Kidney (tissue), 14 donors: ENCODE data around the gene EMSY. TPM values are rescaled to one million over a fixed set of nuclear protein-coding genes. Genes with fewer than 3 reads are reported as not detected.

Experiments used
- DNase-seq, 5 donors: peaks; one replicate each; pipeline ENCODE4 v3.0.0-alpha.2; 2013 to 2020
- FAIRE-seq: peaks from 2 replicates; lab custom pipeline; 2012; peaks lifted over from hg19 to GRCh38; lab: Jason Lieb, UNC
- H3K27ac ChIP-seq, 2 donors: one replicate each; pipeline ENCODE4 v1.7.0; 2013; ENCODE audit warnings: low read depth in 2 of 2, low read length in 2 of 2, inconsistent platforms in 1 of 2
- H3K27me3 ChIP-seq: one replicate; pipeline ENCODE4 v1.7.1; 2013; ENCODE audit warnings: low read length, inconsistent platforms; ENCODE audit not compliant: control insufficient read depth, insufficient read depth
- H3K36me3 ChIP-seq, 3 donors: one replicate each; pipeline versions ENCODE4 v1.7.0 to v1.7.1; 2013; ENCODE audit warnings: low read length in 3 of 3, control low read depth in 1 of 3, inconsistent platforms in 1 of 3; ENCODE audit not compliant: insufficient read depth in 3 of 3, control insufficient read depth in 2 of 3
- H3K4me1 ChIP-seq, 3 donors: one replicate each; pipeline versions ENCODE4 v1.7.0 to v1.7.1; 2013; ENCODE audit warnings: low read length in 3 of 3, inconsistent platforms in 1 of 3, low read depth in 1 of 3; ENCODE audit not compliant: control insufficient read depth in 2 of 3, insufficient read depth in 2 of 3
- H3K4me3 ChIP-seq, 3 donors: one replicate each; pipeline versions ENCODE4 v1.7.0 to v1.8.1; 2013; ENCODE audit warnings: low read length in 3 of 3, control low read depth in 1 of 3, inconsistent platforms in 1 of 3
- H3K9ac ChIP-seq, 3 donors: one replicate each; pipeline versions ENCODE4 v1.7.0 to v1.7.1; 2013; ENCODE audit warnings: low read length in 3 of 3, control low read depth in 1 of 3, inconsistent platforms in 1 of 3
- H3K9me3 ChIP-seq, 3 donors: one replicate each; pipeline versions ENCODE4 v1.7.0 to v1.7.1; 2013; ENCODE audit warnings: low read length in 3 of 3, control low read depth in 1 of 3, inconsistent platforms in 1 of 3; ENCODE audit not compliant: control insufficient read depth in 2 of 3, insufficient read depth in 1 of 3
- CTCF ChIP-seq: IDR thresholded peaks from 3 replicates; pipeline ENCODE4 v1.5.1; 2012; ENCODE audit warnings: mild to moderate bottlenecking, moderate library complexity, borderline replicate concordance; ENCODE audit not compliant: insufficient read depth; ENCODE audit errors: extremely low read depth
- intact Hi-C: fragments of 100-400 bp; cut with DNase I; formaldehyde crosslinking; loops from one replicate; pipeline ENCODE4 v1.11.1; 2022
- polyA plus RNA-seq: library from polyadenylated mRNA; stranded (reverse); fragments of 350-450 nt; fragmentation: Illumina TruSeq; extraction: RNeasy Lipid Tissue Mini Kit (QIAGEN cat#74804); gene quantifications from one replicate; pipeline ENCODE4 v1.2.3, GENCODE V29; 2014; ENCODE audit warnings: low read depth, low replicate concordance; ENCODE audit not compliant: insufficient read depth
- total RNA-seq: library from RNA; stranded (reverse); fragmentation: NEBNext Ultra II Directional; extraction: Animal tissue kit (Norgen Biotek cat#: 25700); gene quantifications from one replicate; pipeline ENCODE4 v1.2.1, GENCODE V29; 2021
- donor health status: control.
- donor health status: control.
- donor health status: control.
- donor health status: control.
- donor health status: control.
- donor health status: DM: yes; HTN: yes; CAD: no.
- donor health status: Normal renal cell carcinoma (clear cell type).

Gene EMSY
- total and polyA plus RNA-seq, 2 donors from 2014 or later: 7.5 to 22.2 TPM

DNA sequence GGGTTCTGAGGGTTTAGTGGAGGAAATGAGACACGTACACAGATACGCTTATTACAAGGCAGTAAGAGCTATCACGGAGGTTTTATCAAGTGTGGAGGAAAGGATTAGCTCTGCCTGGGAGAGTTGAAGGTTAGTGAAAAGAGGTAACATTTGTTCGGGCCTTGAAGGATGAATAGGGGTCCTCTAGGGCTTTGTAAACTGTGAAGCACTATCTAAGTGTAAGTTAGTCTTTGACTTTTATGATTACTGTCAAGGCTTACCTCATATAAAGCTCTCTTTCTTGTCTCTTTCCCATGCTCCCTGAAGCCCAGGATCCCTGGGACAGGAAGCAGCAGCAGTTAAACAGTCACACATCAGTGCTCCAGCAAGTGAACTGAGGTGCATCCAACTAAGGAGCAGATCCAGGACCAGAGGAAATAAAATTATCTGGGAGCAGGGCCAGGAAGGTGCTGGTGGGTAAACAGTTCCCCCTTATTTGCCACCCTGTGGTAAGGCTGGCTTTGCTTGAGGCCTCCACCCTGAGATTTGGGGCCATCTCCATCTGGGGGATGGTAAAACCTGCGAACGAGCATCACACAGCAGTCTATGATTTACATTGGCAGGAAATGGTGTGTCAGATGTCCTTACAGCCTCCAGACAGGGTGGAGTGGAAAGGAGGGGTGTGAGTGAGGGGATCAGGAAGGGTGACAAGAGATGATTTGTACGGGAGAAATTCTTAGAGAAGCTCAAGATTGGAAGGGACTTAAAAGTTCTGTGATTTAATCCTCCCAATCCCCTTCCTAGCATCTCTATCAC lies 36.5 kb upstream of the EMSY start:
- Histone ChIP-seq H3K4me1 (peaks cover 2 to 4% (median 2%) of the 10 kb centered on the region in 3 donors), H3K27me3 (no peaks in the 10 kb centered on the region), H3K9ac (no peak overlapping the region), H3K27ac (no peak overlapping the region), H3K36me3 (no peaks in the 10 kb centered on the region), H3K9me3 (no peaks in the 10 kb centered on the region), H3K4me3 (no peak overlapping the region)
- intact Hi-C loops: no loop called here
- FAIRE-seq (no peak), DNase-seq (peak in 4 of 5 donors; percentile 57 to 85 (median 72))
- no peak for TF ChIP-seq CTCF

- DNase-seq (peak; percentile 69 to 93 (median 86)), FAIRE-seq (no peak)
- intact Hi-C loops: no loop called here
Observed at GRCh38 chr11:76410851-76411357, 33.9 kb upstream of the EMSY start.

DNA sequence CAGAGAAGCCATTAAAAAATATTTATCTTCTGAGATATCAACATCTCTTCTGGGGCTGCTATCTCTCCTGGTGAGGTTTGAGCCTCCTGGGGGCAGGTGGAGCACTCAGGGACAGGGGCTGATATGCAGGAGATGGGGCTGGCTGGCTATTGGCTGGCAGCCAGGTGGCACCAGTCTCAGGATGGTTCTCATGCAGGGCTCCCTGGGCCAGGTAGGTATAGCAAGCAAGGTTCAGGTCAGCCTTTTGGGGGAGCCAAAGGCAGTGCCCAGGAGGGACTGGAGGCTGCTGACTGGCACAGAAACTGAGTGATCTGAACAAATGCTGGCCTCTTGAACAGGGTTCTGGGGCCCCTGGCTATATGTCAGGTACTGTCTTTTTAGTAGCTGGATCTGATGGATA lies 29.7 kb upstream of the EMSY start:
- Histone ChIP-seq H3K9ac (no peak overlapping the region), H3K9me3 (no peaks in the 10 kb centered on the region), H3K36me3 (no peaks in the 10 kb centered on the region), H3K27me3 (no peaks in the 10 kb centered on the region), H3K27ac (no peak overlapping the region), H3K4me1 (no peaks in the 10 kb centered on the region), H3K4me3 (no peak overlapping the region)
- intact Hi-C loops: no loop called here
- TF ChIP-seq CTCF: no peak
- DNase-seq (no peak), FAIRE-seq (no peak)

More at GRCh38 chr11:76410851-76411357, 33.9 kb upstream of the EMSY start:
- H3K9ac ChIP-seq: no peak overlapping the region
- no peaks in the 10 kb centered on the region for H3K9me3 ChIP-seq
- H3K4me3 ChIP-seq: no peak overlapping the region
- H3K36me3 ChIP-seq: no peaks in the 10 kb centered on the region
- no peaks in the 10 kb centered on the region for H3K27me3 ChIP-seq
- H3K27ac ChIP-seq: no peak overlapping the region
- H3K4me1 ChIP-seq: peaks cover 2 to 4% (median 2%) of the 10 kb centered on the region in 3 donors
- TF ChIP-seq CTCF: no peak
